ENCODE measurements around the gene GRID1. TPM values are rescaled to one million over a fixed set of nuclear protein-coding genes. Genes with fewer than 3 reads are reported as not detected.

Gene GRID1
- polyA plus RNA-seq, 1 experiment: 0.49 TPM

GRCh38 chr10:86167762-86168128 is 198.8 kb downstream of the GRID1 start:
- no peak for DNase-seq (ENCODE audit: low read depth)
- POLR2A ChIA-PET: no interaction called here
- Histone ChIP-seq H3K4me3 (ENCODE audit: low read depth, low read length) (no peak overlapping the region), H3K36me3 (ENCODE audit: control insufficient read depth, insufficient read depth, low read length) (no peaks in the 10 kb centered on the region), H3K27me3 (ENCODE audit: control insufficient read depth, insufficient read depth, low read length) (no peaks in the 10 kb centered on the region)
- no peak for TF ChIP-seq CTCF (IDR thresholded peaks at IDR 0.05; ENCODE audit: insufficient read depth, low read depth, low read length)
- CTCF ChIA-PET: no interaction called here

- no peak for DNase-seq (ENCODE audit: low read depth)
- POLR2A ChIA-PET: no interaction called here
- TF ChIP-seq CTCF (IDR thresholded peaks at IDR 0.05; ENCODE audit: insufficient read depth, low read depth, low read length): no peak
- no peak overlapping the region for H3K4me3 ChIP-seq (ENCODE audit: low read depth, low read length)
- H3K36me3 ChIP-seq (ENCODE audit: control insufficient read depth, insufficient read depth, low read length): no peaks in the 10 kb centered on the region
- H3K27me3 ChIP-seq (ENCODE audit: control insufficient read depth, insufficient read depth, low read length): no peaks in the 10 kb centered on the region
- CTCF ChIA-PET: no interaction called here
Measured at GRCh38 chr10:86167121-86167761, 199.4 kb downstream of the GRID1 start.

GRCh38 chr10:86165666-86166065 is 200.9 kb downstream of the GRID1 start:
- CTCF ChIA-PET: no interaction called here

GRCh38 chr10:86164960-86165630 is 201.5 kb downstream of the GRID1 start:
- no peaks in the 10 kb centered on the region for H3K27me3 ChIP-seq (ENCODE audit: control insufficient read depth, insufficient read depth, low read length)
- ChIA-PET POLR2A (no interaction called here), CTCF (no interaction called here)
- DNase-seq (ENCODE audit: low read depth): no peak
- TF ChIP-seq CTCF (IDR thresholded peaks at IDR 0.05; ENCODE audit: insufficient read depth, low read depth, low read length): no peak
- H3K36me3 ChIP-seq (ENCODE audit: control insufficient read depth, insufficient read depth, low read length): no peaks in the 10 kb centered on the region
- no peak overlapping the region for H3K4me3 ChIP-seq (ENCODE audit: low read depth, low read length)

More at GRCh38 chr10:86165666-86166065, 200.9 kb downstream of the GRID1 start:
- no peak overlapping the region for H3K4me3 ChIP-seq (ENCODE audit: low read depth, low read length)
- no peaks in the 10 kb centered on the region for H3K36me3 ChIP-seq (ENCODE audit: control insufficient read depth, insufficient read depth, low read length)
- TF ChIP-seq CTCF (IDR thresholded peaks at IDR 0.05; ENCODE audit: insufficient read depth, low read depth, low read length): no peak
- DNase-seq (ENCODE audit: low read depth): no peak
- H3K27me3 ChIP-seq (ENCODE audit: control insufficient read depth, insufficient read depth, low read length): no peaks in the 10 kb centered on the region
- POLR2A ChIA-PET: no interaction called here

GRCh38 chr10:86164174-86164774 is 202.3 kb downstream of the GRID1 start:
- no peaks in the 10 kb centered on the region for H3K27me3 ChIP-seq (ENCODE audit: control insufficient read depth, insufficient read depth, low read length)
- CTCF ChIA-PET: no interaction called here
- H3K4me3 ChIP-seq (ENCODE audit: low read depth, low read length): no peak overlapping the region
- POLR2A ChIA-PET: no interaction called here
- DNase-seq (ENCODE audit: low read depth): no peak
- no peak for TF ChIP-seq CTCF (IDR thresholded peaks at IDR 0.05; ENCODE audit: insufficient read depth, low read depth, low read length)
- no peaks in the 10 kb centered on the region for H3K36me3 ChIP-seq (ENCODE audit: control insufficient read depth, insufficient read depth, low read length)
